ENCODE measurements around the gene FRMPD2.

Gene FRMPD2

DNA sequence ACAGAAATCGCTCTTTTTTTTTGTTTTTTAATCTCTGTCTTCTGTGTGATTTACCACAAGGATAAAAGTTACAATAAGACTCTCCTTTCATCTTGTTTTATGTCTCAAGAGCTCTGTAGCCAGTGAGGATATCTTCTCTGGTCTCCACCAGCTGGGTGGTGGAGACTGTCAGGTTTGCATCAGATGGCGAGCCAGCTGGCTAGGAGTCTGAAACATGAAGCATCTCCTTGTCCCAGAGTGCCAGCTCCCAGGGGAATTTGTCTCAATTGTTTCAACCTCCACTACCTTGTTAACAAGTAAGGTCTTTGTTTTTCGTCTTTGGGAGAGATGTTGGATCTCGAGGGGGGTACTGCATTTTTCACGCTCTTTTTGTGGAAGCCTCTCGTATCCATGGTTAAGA is 47.3 kb downstream of the FRMPD2 start:
- H3K4me2 ChIP-seq (ENCODE audit: low read length, poor library complexity, severe bottlenecking): no peak overlapping the region
- no peaks in the 10 kb centered on the region for H3K4me1 ChIP-seq (ENCODE audit: control insufficient read depth, insufficient read depth, low read depth, low read length)
- H3K9ac ChIP-seq (ENCODE audit: low read length): no peak overlapping the region
- H3K9me3 ChIP-seq (ENCODE audit: control insufficient read depth, low read length): no peaks in the 10 kb centered on the region
- peaks cover 27 to 63% of the 10 kb centered on the region in 2 experiments for H3K27me3 ChIP-seq (ENCODE audit: control insufficient read depth in 1 of 2, insufficient read depth in 1 of 2, low read length in 2 of 2)
- no peak overlapping the region for H2BK120ac ChIP-seq (ENCODE audit: low read depth, low read length)
- H3K14ac ChIP-seq (ENCODE audit: low read length in 2 of 2): no peak overlapping the region
- no peak overlapping the region for H2AK5ac ChIP-seq (ENCODE audit: low read length, severe bottlenecking)
- no peaks in the 10 kb centered on the region for H3K36me3 ChIP-seq (ENCODE audit: control insufficient read depth in 1 of 2, insufficient read depth in 2 of 2, low read depth in 1 of 2, low read length in 2 of 2)
- H3K23ac ChIP-seq (ENCODE audit: low read length in 2 of 2): no peak overlapping the region
- H4K8ac ChIP-seq (ENCODE audit: low read length): no peak overlapping the region
- no peak overlapping the region for H2BK15ac ChIP-seq (ENCODE audit: low read depth, poor library complexity, severe bottlenecking)
- no peak overlapping the region for H2BK12ac ChIP-seq (ENCODE audit: low read length in 2 of 2)
- H3K4me3 ChIP-seq (ENCODE audit: insufficient read depth in 1 of 2, low read depth in 1 of 2, low read length in 2 of 2): no peak overlapping the region
- no peak for DNase-seq
- no peak overlapping the region for H4K91ac ChIP-seq (ENCODE audit: low read length)
- no peak overlapping the region for H2BK5ac ChIP-seq (ENCODE audit: low read depth, low read length, poor library complexity, severe bottlenecking)
- WGBS: 92% methylated on average over 5 of the region's 6 CpGs
- H3K27ac ChIP-seq (ENCODE audit: low read length, poor library complexity, severe bottlenecking): no peak overlapping the region
- no peaks in the 10 kb centered on the region for H3K79me1 ChIP-seq (replicated peaks; ENCODE audit: low read length, poor library complexity, severe bottlenecking)
- H2AFZ ChIP-seq (ENCODE audit: low read depth, low read length): no peak overlapping the region
- no peak overlapping the region for H3K18ac ChIP-seq (ENCODE audit: low read depth in 1 of 2, low read length in 2 of 2)
- H3K4ac ChIP-seq (ENCODE audit: low read depth in 1 of 2, low read length in 2 of 2): no peak overlapping the region

DNA sequence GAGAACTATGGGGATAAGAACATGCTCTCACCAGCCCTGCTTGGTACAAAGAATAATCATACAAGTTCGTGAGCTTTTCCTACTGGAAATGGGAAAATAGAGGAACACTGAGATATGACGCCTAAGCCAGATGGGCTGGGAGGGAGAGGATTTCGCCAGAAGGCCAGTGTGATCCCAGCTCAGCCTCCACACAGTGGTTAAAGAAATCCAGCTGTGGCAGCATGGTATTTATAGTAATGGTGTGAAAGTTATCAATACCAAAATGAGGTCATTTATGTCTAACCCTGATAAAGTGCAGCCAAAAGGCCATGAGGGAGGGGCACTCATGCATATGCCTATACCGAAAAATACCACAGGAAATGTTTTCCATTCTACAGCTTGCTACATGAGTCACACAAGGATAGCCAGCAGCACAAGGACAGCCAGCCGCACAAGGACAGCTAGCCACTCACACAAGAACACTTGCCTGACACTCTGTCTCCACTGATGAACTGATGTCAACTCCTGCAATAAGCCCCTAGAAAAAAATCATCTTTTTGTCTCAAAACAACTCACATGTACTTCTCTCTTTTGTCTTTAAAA is 49.4 kb downstream of the FRMPD2 start:
- H2AFZ ChIP-seq (ENCODE audit: low read depth, low read length): no peak overlapping the region
- no peaks in the 10 kb centered on the region for H3K9me3 ChIP-seq (ENCODE audit: control insufficient read depth, low read length)
- no peaks in the 10 kb centered on the region for H3K79me1 ChIP-seq (replicated peaks; ENCODE audit: low read length, poor library complexity, severe bottlenecking)

DNA sequence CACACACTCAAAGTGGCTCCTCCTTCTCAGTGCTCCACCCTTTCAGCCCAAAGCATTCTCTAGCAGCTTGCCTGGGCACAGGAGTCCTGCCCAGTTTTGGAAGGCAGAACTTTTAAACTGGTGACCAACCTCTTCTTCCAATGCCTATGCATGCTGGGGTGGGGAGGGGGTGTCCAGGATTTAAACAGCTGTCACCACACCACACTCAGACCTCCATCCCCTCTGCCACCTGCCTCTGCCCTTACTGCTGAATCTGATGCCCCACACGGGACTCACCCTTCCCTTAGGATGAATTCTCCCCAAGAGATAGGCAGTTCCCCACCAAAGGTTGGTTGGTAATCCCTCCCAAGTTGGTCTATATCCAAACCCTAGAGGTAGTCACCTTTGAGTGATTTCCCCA is 50.2 kb downstream of the FRMPD2 start:
- no peak overlapping the region for H3K9ac ChIP-seq (ENCODE audit: low read length)
- no peak overlapping the region for H2BK12ac ChIP-seq (ENCODE audit: low read length in 2 of 2)
- H2AFZ ChIP-seq (ENCODE audit: low read depth, low read length): no peak overlapping the region
- H3K79me1 ChIP-seq (replicated peaks; ENCODE audit: low read length, poor library complexity, severe bottlenecking): no peaks in the 10 kb centered on the region
- H3K4me1 ChIP-seq (ENCODE audit: control insufficient read depth, insufficient read depth, low read depth, low read length): no peaks in the 10 kb centered on the region
- peaks cover 28 to 49% of the 10 kb centered on the region in 2 experiments for H3K27me3 ChIP-seq (ENCODE audit: control insufficient read depth in 1 of 2, insufficient read depth in 1 of 2, low read length in 2 of 2)
- H3K18ac ChIP-seq (ENCODE audit: low read depth in 1 of 2, low read length in 2 of 2): no peak overlapping the region
- H2AK5ac ChIP-seq (ENCODE audit: low read length, severe bottlenecking): no peak overlapping the region
- no peak overlapping the region for H3K4me2 ChIP-seq (ENCODE audit: low read length, poor library complexity, severe bottlenecking)
- H2BK120ac ChIP-seq (ENCODE audit: low read depth, low read length): no peak overlapping the region
- no peak overlapping the region for H3K4ac ChIP-seq (ENCODE audit: low read depth in 1 of 2, low read length in 2 of 2)
- no peak overlapping the region for H3K14ac ChIP-seq (ENCODE audit: low read length in 2 of 2)
- no peak for DNase-seq
- H4K91ac ChIP-seq (ENCODE audit: low read length): no peak overlapping the region
- no peak overlapping the region for H2BK15ac ChIP-seq (ENCODE audit: low read depth, poor library complexity, severe bottlenecking)
- 100% methylated on average over 1 of the region's 1 CpG for WGBS
- H3K27ac ChIP-seq (ENCODE audit: low read length, poor library complexity, severe bottlenecking): no peak overlapping the region
- no peaks in the 10 kb centered on the region for H3K9me3 ChIP-seq (ENCODE audit: control insufficient read depth, low read length)
- no peak overlapping the region for H3K4me3 ChIP-seq (ENCODE audit: insufficient read depth in 1 of 2, low read depth in 1 of 2, low read length in 2 of 2)
- no peak overlapping the region for H3K23ac ChIP-seq (ENCODE audit: low read length in 2 of 2)
- H4K8ac ChIP-seq (ENCODE audit: low read length): no peak overlapping the region
- no peaks in the 10 kb centered on the region for H3K36me3 ChIP-seq (ENCODE audit: control insufficient read depth in 1 of 2, insufficient read depth in 2 of 2, low read depth in 1 of 2, low read length in 2 of 2)
- H2BK5ac ChIP-seq (ENCODE audit: low read depth, low read length, poor library complexity, severe bottlenecking): no peak overlapping the region

More for the DNA sequence above, 49.4 kb downstream of the FRMPD2 start:
- Histone ChIP-seq H3K23ac (ENCODE audit: low read length in 2 of 2) (no peak overlapping the region), H3K4ac (ENCODE audit: low read depth in 1 of 2, low read length in 2 of 2) (no peak overlapping the region), H3K4me1 (ENCODE audit: control insufficient read depth, insufficient read depth, low read depth, low read length) (no peaks in the 10 kb centered on the region), H3K27me3 (ENCODE audit: control insufficient read depth in 1 of 2, insufficient read depth in 1 of 2, low read length in 2 of 2) (peaks cover 26 to 48% of the 10 kb centered on the region in 2 experiments), H3K14ac (ENCODE audit: low read length in 2 of 2) (no peak overlapping the region), H3K9ac (ENCODE audit: low read length) (no peak overlapping the region), H3K36me3 (ENCODE audit: control insufficient read depth in 1 of 2, insufficient read depth in 2 of 2, low read depth in 1 of 2, low read length in 2 of 2) (no peaks in the 10 kb centered on the region), H2AK5ac (ENCODE audit: low read length, severe bottlenecking) (no peak overlapping the region), H2BK12ac (ENCODE audit: low read length in 2 of 2) (no peak overlapping the region), H3K27ac (ENCODE audit: low read length, poor library complexity, severe bottlenecking) (no peak overlapping the region), H4K91ac (ENCODE audit: low read length) (no peak overlapping the region), H2BK15ac (ENCODE audit: low read depth, poor library complexity, severe bottlenecking) (no peak overlapping the region), H3K4me2 (ENCODE audit: low read length, poor library complexity, severe bottlenecking) (no peak overlapping the region), H3K18ac (ENCODE audit: low read depth in 1 of 2, low read length in 2 of 2) (no peak overlapping the region), H2BK120ac (ENCODE audit: low read depth, low read length) (no peak overlapping the region), H3K4me3 (ENCODE audit: insufficient read depth in 1 of 2, low read depth in 1 of 2, low read length in 2 of 2) (no peak overlapping the region), H4K8ac (ENCODE audit: low read length) (no peak overlapping the region), H2BK5ac (ENCODE audit: low read depth, low read length, poor library complexity, severe bottlenecking) (no peak overlapping the region)
- 51% methylated on average over 5 of the region's 5 CpGs for WGBS
- peak; percentile 7 for DNase-seq

DNA sequence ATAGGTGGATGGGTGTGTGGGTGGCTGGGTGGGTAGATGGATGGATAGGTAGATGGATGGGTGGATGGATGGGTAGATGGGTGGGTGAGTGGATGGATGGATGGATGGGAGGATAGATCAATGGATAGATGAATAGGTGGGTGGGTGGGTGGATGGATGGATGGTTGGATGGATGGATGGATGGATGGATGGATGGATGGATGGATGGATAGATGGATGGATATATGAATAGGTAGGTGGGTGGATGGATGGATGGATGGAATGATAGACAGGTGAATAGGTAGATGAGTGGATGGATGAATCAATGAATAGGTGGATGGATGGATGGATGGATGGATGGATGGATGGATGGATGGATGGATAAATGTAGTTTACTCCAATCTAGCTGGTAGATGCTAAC is 52.7 kb downstream of the FRMPD2 start:
- no peak overlapping the region for H3K9ac ChIP-seq (ENCODE audit: low read length)
- no peak for DNase-seq
- H3K36me3 ChIP-seq (ENCODE audit: control insufficient read depth in 1 of 2, insufficient read depth in 2 of 2, low read depth in 1 of 2, low read length in 2 of 2): no peaks in the 10 kb centered on the region
- H3K23ac ChIP-seq (ENCODE audit: low read length in 2 of 2): no peak overlapping the region
- H2AFZ ChIP-seq (ENCODE audit: low read depth, low read length): no peak overlapping the region
- no peak overlapping the region for H3K4me3 ChIP-seq (ENCODE audit: insufficient read depth in 1 of 2, low read depth in 1 of 2, low read length in 2 of 2)
- no peak overlapping the region for H3K4me2 ChIP-seq (ENCODE audit: low read length, poor library complexity, severe bottlenecking)
- H4K8ac ChIP-seq (ENCODE audit: low read length): no peak overlapping the region
- H3K27ac ChIP-seq (ENCODE audit: low read length, poor library complexity, severe bottlenecking): no peak overlapping the region
- H2BK15ac ChIP-seq (ENCODE audit: low read depth, poor library complexity, severe bottlenecking): no peak overlapping the region
- H2BK12ac ChIP-seq (ENCODE audit: low read length in 2 of 2): no peak overlapping the region
- H3K9me3 ChIP-seq (ENCODE audit: control insufficient read depth, low read length): no peaks in the 10 kb centered on the region
- no peak overlapping the region for H4K91ac ChIP-seq (ENCODE audit: low read length)
- no peaks in the 10 kb centered on the region for H3K79me1 ChIP-seq (replicated peaks; ENCODE audit: low read length, poor library complexity, severe bottlenecking)
- peaks cover 37 to 62% of the 10 kb centered on the region in 2 experiments for H3K27me3 ChIP-seq (ENCODE audit: control insufficient read depth in 1 of 2, insufficient read depth in 1 of 2, low read length in 2 of 2)
- no peak overlapping the region for H2BK5ac ChIP-seq (ENCODE audit: low read depth, low read length, poor library complexity, severe bottlenecking)
- no peak overlapping the region for H2AK5ac ChIP-seq (ENCODE audit: low read length, severe bottlenecking)
- H3K4me1 ChIP-seq (ENCODE audit: control insufficient read depth, insufficient read depth, low read depth, low read length): no peaks in the 10 kb centered on the region
- no peak overlapping the region for H3K18ac ChIP-seq (ENCODE audit: low read depth in 1 of 2, low read length in 2 of 2)
- no peak overlapping the region for H3K14ac ChIP-seq (ENCODE audit: low read length in 2 of 2)
- H2BK120ac ChIP-seq (ENCODE audit: low read depth, low read length): no peak overlapping the region
- no peak overlapping the region for H3K4ac ChIP-seq (ENCODE audit: low read depth in 1 of 2, low read length in 2 of 2)
